Renal cortex interstitium (tissue), 15 donors: ENCODE data around the gene EPM2AIP1. TPM values are rescaled to one million over a fixed set of nuclear protein-coding genes. Genes with fewer than 3 reads are reported as not detected.
"Not testable (repeated sequence)": the region's sequence is repeated elsewhere in the genome, so short reads cannot be mapped to it uniquely, and the experiment has no call there.

Source experiments
- DNase-seq, 11 donors: peaks; one replicate each; pipeline ENCODE4 v3.0.0-alpha.2; 2013; ENCODE audit warnings: low read depth in 9 of 11, low spot score in 4 of 11; ENCODE audit errors: extremely low read depth in 1 of 11
- long read RNA-seq, 16 experiments: transcript quantifications; one replicate each; lab custom pipeline, GENCODE V29; 2026
- polyA plus RNA-seq, 3 donors: library from polyadenylated mRNA; unstranded; fragments of 120-200 nt; gene quantifications; one replicate each; pipeline ENCODE4 v1.2.1, GENCODE V29; 2013; ENCODE audit not compliant: insufficient read length in 3 of 3

Gene EPM2AIP1
- 10 to 100 TPM; 51.0 to 62.6 (median 58.0) TPM for polyA plus RNA-seq
- long read RNA-seq, donor 1, full-length matches to known transcripts, result 90 of 90 reads
- long read RNA-seq, donor 1, partial matches to known transcripts, result 0 of 90 reads
- long read RNA-seq, donor 1, other reads (novel, unspliced or antisense), result 0 of 90 reads
- long read RNA-seq, donor 2, full-length matches to known transcripts, result 71 of 71 reads
- long read RNA-seq, donor 2, partial matches to known transcripts, result 0 of 71 reads
- long read RNA-seq, donor 2, other reads (novel, unspliced or antisense), result 0 of 71 reads
- long read RNA-seq, donor 3, full-length matches to known transcripts, result 154 of 214 reads
- long read RNA-seq, donor 3, partial matches to known transcripts, result 52 of 214 reads
- long read RNA-seq, donor 3, other reads (novel, unspliced or antisense), result 8 of 214 reads
- long read RNA-seq, donor 4, full-length matches to known transcripts, result 133 of 133 reads
- long read RNA-seq, donor 4, partial matches to known transcripts, result 0 of 133 reads
- long read RNA-seq, donor 4, other reads (novel, unspliced or antisense), result 0 of 133 reads
- long read RNA-seq, donor 5, result 0 reads
- long read RNA-seq, donor 6, full-length matches to known transcripts, result 158 of 158 reads
- long read RNA-seq, donor 6, partial matches to known transcripts, result 0 of 158 reads
- long read RNA-seq, donor 6, other reads (novel, unspliced or antisense), result 0 of 158 reads
- long read RNA-seq, donor 7, full-length matches to known transcripts, result 182 of 182 reads
- long read RNA-seq, donor 7, partial matches to known transcripts, result 0 of 182 reads
- long read RNA-seq, donor 7, other reads (novel, unspliced or antisense), result 0 of 182 reads
- long read RNA-seq, donor 8, full-length matches to known transcripts, result 269 of 269 reads
- long read RNA-seq, donor 8, partial matches to known transcripts, result 0 of 269 reads
- long read RNA-seq, donor 8, other reads (novel, unspliced or antisense), result 0 of 269 reads
- long read RNA-seq, donor 9, full-length matches to known transcripts, result 106 of 106 reads
- long read RNA-seq, donor 9, partial matches to known transcripts, result 0 of 106 reads
- long read RNA-seq, donor 9, other reads (novel, unspliced or antisense), result 0 of 106 reads
- long read RNA-seq, donor 10, full-length matches to known transcripts, result 146 of 146 reads
- long read RNA-seq, donor 10, partial matches to known transcripts, result 0 of 146 reads
- long read RNA-seq, donor 10, other reads (novel, unspliced or antisense), result 0 of 146 reads
- long read RNA-seq, donor 11, full-length matches to known transcripts, result 84 of 84 reads
- long read RNA-seq, donor 11, partial matches to known transcripts, result 0 of 84 reads
- long read RNA-seq, donor 11, other reads (novel, unspliced or antisense), result 0 of 84 reads
- long read RNA-seq, donor 12, full-length matches to known transcripts, result 88 of 88 reads
- long read RNA-seq, donor 12, partial matches to known transcripts, result 0 of 88 reads
- long read RNA-seq, donor 12, other reads (novel, unspliced or antisense), result 0 of 88 reads
- long read RNA-seq, donor 13, full-length matches to known transcripts, result 167 of 167 reads
- long read RNA-seq, donor 13, partial matches to known transcripts, result 0 of 167 reads
- long read RNA-seq, donor 13, other reads (novel, unspliced or antisense), result 0 of 167 reads
- long read RNA-seq, donor 14, full-length matches to known transcripts, result 94 of 94 reads
- long read RNA-seq, donor 14, partial matches to known transcripts, result 0 of 94 reads
- long read RNA-seq, donor 14, other reads (novel, unspliced or antisense), result 0 of 94 reads
- long read RNA-seq, donor 15, full-length matches to known transcripts, result 54 of 54 reads
- long read RNA-seq, donor 15, partial matches to known transcripts, result 0 of 54 reads
- long read RNA-seq, donor 15, other reads (novel, unspliced or antisense), result 0 of 54 reads
- long read RNA-seq, donor 16, full-length matches to known transcripts, result 344 of 344 reads
- long read RNA-seq, donor 16, partial matches to known transcripts, result 0 of 344 reads
- long read RNA-seq, donor 16, other reads (novel, unspliced or antisense), result 0 of 344 reads

DNA sequence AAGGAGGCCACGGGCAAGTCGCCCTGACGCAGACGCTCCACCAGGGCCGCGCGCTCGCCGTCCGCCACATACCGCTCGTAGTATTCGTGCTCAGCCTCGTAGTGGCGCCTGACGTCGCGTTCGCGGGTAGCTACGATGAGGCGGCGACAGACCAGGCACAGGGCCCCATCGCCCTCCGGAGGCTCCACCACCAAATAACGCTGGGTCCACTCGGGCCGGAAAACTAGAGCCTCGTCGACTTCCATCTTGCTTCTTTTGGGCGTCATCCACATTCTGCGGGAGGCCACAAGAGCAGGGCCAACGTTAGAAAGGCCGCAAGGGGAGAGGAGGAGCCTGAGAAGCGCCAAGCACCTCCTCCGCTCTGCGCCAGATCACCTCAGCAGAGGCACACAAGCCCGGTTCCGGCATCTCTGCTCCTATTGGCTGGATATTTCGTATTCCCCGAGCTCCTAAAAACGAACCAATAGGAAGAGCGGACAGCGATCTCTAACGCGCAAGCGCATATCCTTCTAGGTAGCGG lies at the start of gene EPM2AIP1:
Gene EPM2AIP1 (minus strand): TSS at position 326 of the 520 bp plus-strand sequence. CDS start 54 bp downstream, at position 272.
- DNase-seq, result peak in 1 of 11 donors; percentile 100

DNA sequence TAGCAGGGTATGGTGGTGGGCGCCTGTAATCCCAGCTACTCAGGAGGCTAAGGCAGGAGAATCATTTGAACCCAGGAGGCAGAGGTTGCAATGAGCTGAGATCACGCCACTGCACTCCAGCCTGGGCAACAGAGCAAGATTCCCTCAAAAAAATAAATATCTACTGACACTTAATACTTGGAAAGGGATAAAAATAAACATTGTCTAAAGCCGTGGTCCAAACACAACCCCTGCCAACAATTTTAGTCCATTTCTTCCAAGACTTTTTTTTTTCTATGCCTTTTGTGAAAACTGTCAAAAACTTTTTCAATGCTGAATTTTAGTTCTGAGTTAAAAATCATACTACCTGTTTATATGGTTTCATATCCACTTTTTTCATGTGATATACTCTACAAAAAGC lies 49.8 kb upstream of the EPM2AIP1 start:
- DNase-seq, result not testable (repeated sequence)

GRCh38 chr3:37041546-37042195 lies 48.7 kb upstream of the EPM2AIP1 start:
- no peak for DNase-seq

- DNase-seq, result no peak
Observed at GRCh38 chr3:37040231-37040630, 47.3 kb upstream of the EPM2AIP1 start.

DNA sequence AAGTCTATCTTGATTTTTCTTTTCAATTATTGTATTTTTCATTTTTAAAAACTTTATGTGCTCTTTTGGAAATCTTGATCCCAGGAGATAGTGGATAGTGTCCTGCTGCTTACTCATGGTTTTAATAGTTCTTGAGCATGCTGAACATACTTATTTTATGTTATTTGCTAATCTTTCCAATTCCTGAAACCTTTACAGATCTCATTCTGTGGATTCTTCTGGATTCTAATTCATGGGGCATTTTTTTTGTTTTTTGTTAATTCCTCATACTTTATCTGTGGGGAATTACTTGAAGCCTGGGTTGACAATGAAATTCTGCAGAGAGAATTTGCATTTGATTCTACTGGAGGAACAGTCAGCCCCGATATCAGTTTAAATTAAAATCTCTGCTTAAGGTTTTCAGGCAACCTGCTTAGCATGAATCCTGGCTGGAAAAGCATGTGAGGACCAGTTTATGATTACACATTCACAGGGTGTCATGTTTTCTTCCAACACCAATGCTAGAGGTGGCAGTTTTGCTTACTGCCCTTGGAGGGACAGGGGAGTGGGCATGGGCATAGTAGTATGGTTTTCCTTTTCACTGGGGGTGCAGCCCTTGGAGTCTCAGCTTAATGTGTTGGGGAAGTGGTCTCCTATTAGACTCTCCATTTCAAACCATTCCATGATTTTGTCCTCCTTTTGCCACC lies 46.4 kb upstream of the EPM2AIP1 start:
- DNase-seq, result no peak

- DNase-seq, result no peak
Observed at GRCh38 chr3:37037352-37037751, 44.4 kb upstream of the EPM2AIP1 start.

DNA sequence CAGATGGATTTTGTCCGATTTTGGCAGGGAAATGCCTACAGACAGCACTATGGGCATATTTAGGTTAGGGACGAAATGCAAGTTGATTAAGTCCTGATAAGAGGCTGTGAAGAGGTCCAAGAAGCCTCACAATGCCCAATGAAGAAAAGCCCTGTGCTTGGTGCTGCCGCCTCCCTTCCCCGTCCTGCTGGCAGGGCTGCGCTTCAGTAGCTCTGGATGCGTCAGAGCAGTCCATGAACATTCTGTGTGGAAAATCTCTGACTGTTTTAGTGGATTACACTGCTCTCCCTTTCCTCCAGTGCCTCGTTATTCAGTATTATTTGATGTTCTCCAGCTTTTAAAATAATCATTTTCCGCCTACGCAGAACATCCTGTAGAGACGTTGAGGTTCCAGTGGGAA lies 40.0 kb upstream of the EPM2AIP1 start:
- DNase-seq, result no peak

DNA sequence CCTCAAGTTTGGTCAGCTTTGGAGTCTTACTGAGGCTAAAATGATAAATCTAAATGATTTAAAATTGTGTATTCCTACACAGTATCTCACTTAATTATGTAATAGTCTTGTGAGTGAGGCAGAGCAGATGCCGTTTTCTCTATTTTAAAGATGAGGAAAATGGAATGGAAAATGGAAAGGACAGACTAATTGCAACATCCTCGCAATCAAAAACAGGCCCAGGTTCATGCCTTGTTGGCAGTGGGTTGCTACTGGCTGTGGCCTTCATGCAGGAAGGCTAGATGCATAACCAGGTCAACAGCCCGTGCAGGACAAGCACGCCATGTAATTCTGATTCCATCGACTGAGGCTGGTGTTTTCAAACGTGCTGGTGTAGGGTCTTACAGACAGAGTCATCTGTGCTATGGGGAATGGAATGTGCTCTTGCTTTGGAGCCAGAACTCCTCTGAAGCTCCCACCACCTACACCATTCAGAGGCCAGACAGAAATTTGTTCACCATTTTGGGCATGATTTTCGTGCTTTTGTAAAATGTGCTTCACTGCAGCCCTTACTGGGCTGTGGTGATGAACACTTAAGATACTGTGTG lies 38.3 kb upstream of the EPM2AIP1 start:
- no peak for DNase-seq

DNA sequence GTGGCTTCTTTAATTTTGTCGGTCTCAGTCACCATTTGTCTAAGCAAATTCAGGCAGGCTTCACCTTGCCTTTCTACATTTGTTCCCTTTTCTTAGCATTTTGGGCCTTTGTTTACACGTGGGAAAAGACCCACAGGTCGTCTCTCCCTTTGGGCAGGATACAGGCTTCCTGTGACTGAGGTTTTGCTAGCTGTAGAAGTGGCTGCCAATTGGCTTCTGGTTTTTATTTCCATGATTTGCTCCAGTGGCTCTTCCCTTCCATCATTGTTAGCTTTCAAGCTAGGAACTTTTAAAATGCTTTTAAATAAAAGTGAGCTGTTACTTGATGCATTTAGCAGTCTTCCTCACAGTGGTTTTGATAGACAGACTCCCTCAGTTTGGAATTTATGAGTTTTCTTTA lies 37.7 kb upstream of the EPM2AIP1 start:
- DNase-seq, result no peak

GRCh38 chr3:37029516-37030163 lies 36.7 kb upstream of the EPM2AIP1 start:
- no peak for DNase-seq

- DNase-seq, result no peak
Observed at GRCh38 chr3:37029111-37029510, 36.2 kb upstream of the EPM2AIP1 start.

DNA sequence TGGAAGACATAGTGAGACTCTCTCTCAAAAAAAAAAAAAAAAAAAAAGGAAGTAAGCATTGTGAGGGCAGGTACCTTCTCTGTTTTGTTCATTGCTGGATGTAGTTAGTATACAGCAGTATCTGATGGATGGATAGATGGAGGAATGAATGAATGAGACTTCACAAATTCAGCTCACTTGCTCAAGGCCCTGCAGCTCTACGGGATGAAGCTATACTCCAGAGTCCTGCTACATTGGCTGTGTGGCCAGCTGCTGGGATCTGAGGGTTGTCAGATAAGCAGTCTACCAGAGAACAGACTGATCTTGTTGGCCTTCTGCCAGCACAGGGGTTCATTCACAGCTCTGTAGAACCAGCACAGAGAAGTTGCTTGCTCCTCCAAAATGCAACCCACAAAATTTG lies 35.4 kb upstream of the EPM2AIP1 start:
- no peak for DNase-seq

DNA sequence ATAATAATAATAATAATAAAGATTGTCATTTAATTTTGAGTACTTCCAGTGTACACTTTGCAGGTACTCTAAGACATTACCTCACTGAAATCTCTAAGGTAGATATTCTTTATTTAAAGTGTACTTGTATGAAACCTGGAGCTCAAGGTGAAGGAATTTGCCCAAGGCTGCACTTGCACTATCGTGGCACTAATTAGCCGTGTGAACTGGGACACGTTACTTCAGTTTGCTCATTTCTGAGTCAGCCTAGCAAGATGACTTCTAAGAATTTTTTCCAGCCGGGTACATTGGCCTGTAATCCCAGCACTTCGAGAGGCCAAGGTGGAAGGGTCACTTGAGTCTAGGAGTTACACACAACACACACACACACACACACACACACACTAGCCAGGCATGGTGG lies 33.9 kb upstream of the EPM2AIP1 start:
- no peak for DNase-seq

DNA sequence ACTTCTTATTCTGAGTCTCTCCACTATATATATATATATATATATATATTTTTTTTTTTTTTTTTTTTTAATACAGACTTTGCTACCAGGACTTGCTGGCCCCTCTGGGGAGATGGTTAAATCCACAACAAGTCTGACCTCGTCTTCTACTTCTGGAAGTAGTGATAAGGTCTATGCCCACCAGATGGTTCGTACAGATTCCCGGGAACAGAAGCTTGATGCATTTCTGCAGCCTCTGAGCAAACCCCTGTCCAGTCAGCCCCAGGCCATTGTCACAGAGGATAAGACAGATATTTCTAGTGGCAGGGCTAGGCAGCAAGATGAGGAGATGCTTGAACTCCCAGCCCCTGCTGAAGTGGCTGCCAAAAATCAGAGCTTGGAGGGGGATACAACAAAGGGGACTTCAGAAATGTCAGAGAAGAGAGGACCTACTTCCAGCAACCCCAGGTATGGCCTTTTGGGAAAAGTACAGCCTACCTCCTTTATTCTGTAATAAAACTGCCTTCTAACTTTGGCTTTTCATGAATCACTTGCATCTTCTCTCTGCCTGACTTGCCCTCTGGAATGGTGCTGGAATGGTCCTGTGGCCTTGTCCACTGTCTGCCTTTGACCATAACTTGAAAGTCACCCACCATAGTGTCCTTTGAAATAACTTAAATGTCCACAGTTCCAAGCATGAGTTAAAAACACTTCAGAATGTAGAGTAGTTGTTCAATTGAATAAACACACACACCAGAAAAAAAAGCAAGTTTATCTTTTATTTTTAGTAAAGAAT lies 32.8 kb upstream of the EPM2AIP1 start:
- no peak for DNase-seq
